Caco-2 (cell line): Measurements from ENCODE around the gene AKNA. TPM values are rescaled to one million over a fixed set of nuclear protein-coding genes. Genes with fewer than 3 reads are reported as not detected.

ENCODE experiments used
- BruUV-seq: library from RNA; stranded (reverse); fragments of 400-500 nt; replicated peaks from 2 replicates; lab custom pipeline; 2021; lab: Mats Ljungman, UMichigan
- CTCF ChIA-PET: fragments of 300-600 bp; sonication (Branson Sonifier 250); formaldehyde crosslinking; loops from one replicate; lab custom pipeline; 2022; ENCODE audit warnings: antibody characterized with exemption; lab: Charles Lee
- POLR2A ChIA-PET: fragments of 300-600 bp; sonication (Branson Sonifier 250); formaldehyde crosslinking; loops from one replicate; lab custom pipeline; 2022; ENCODE audit warnings: antibody characterized with exemption; lab: Charles Lee
- DNase-seq, 2 experiments: peaks; one replicate each; pipeline versions ENCODE4 v3.0.0 to v3.0.0-alpha.2; 2020 to 2022
- H3K27me3 ChIP-seq: replicated peaks from 2 replicates; pipeline ENCODE4 v1.6.0; 2011; ENCODE audit warnings: low read length; ENCODE audit not compliant: control insufficient read depth, insufficient read depth
- H3K36me3 ChIP-seq: 2 replicates; pipeline ENCODE4 v1.5.1; 2011; ENCODE audit warnings: low read length; ENCODE audit not compliant: control insufficient read depth, insufficient read depth
- H3K4me1 ChIP-seq: fragments of 250-450 bp; sonication (Bioruptor Pico); 2 replicates; pipeline ENCODE4 v1.5.1; 2020; ENCODE audit warnings: mild to moderate bottlenecking
- H3K4me3 ChIP-seq: 2 replicates; pipeline ENCODE4 v1.5.1; 2011; ENCODE audit warnings: low read depth, mild to moderate bottlenecking, control low read depth, low read length
- H3K9me3 ChIP-seq: fragments of 250-450 bp; sonication (Bioruptor Pico); 2 replicates; pipeline ENCODE4 v1.5.1; 2020; ENCODE audit warnings: mild to moderate bottlenecking, moderate library complexity
- H3K27ac Mint-ChIP-seq: one replicate; pipeline ENCODE4 v1.8.0; 2022; ENCODE audit warnings: mixed read lengths; ENCODE audit not compliant: unreplicated experiment
- H3K27me3 Mint-ChIP-seq: one replicate; pipeline ENCODE4 v1.8.0; 2022; ENCODE audit warnings: mixed read lengths; ENCODE audit not compliant: insufficient read depth, unreplicated experiment
- H3K36me3 Mint-ChIP-seq: one replicate; pipeline ENCODE4 v1.8.0; 2022; ENCODE audit warnings: mild to moderate bottlenecking, mixed read lengths; ENCODE audit not compliant: insufficient read depth, unreplicated experiment
- H3K4me1 Mint-ChIP-seq: one replicate; pipeline ENCODE4 v1.8.0; 2022; ENCODE audit warnings: low read depth, mixed read lengths; ENCODE audit not compliant: unreplicated experiment
- H3K4me3 Mint-ChIP-seq: one replicate; pipeline ENCODE4 v1.8.0; 2022; ENCODE audit warnings: mild to moderate bottlenecking, moderate library complexity, mixed read lengths; ENCODE audit not compliant: unreplicated experiment
- H3K9me3 Mint-ChIP-seq: one replicate; pipeline ENCODE4 v1.8.0; 2022; ENCODE audit warnings: mixed read lengths; ENCODE audit not compliant: unreplicated experiment
- intact Hi-C: fragments of 100-400 bp; cut with micrococcal nuclease; formaldehyde crosslinking; loops from one replicate; pipeline ENCODE4 v1.10.0; 2022; ENCODE audit not compliant: unreplicated experiment
- total RNA-seq: library from RNA; stranded (reverse); gene quantifications from 2 replicates; pipeline ENCODE4 v1.2.3, GENCODE V29; 2022
- TF ChIP-seq, protein P1 (sequence below), 2 experiments: fragments of 200-600 bp in 1 of 2; IDR thresholded peaks; 1 replicate in 1 of 2; 2 replicates in 1 of 2; pipeline versions ENCODE4 v1.5.1 to v1.8.0; 2011 to 2022; ENCODE audit warnings: antibody characterized with exemption in 1 of 2, control low read depth in 1 of 2, inconsistent platforms in 1 of 2, low read depth in 1 of 2, low read length in 1 of 2, mild to moderate bottlenecking in 1 of 2, moderate library complexity in 1 of 2; ENCODE audit not compliant: insufficient read depth in 1 of 2, severe bottlenecking in 1 of 2, unreplicated experiment in 1 of 2

AKNA gene
- total RNA-seq, 1 experiment from 2014 or later = 57.8 TPM

DNA sequence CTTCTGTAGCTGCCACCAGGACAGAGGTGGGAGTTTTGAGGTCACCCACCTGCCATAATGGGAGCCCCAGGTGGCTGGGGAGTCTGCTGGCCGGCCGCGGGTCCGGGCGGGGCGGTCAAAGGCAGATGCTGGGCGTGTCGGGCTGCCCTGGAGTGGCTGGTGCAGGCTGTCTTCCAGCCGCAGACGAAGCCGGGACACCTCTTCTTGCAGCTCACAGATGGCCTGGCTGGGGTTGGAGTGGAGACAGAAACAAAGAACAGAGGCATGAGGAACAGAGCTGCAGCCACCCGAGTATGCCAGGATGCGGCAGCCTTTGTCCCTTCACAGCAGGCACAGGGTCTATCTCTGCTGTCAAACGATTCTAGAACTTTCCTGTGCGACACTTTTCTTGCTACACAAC is 40.1 kb downstream of the AKNA start:
- DNase-seq = no peak
- Histone ChIP-seq H3K9me3 (no peaks in the 10 kb centered on the region), H3K36me3 (peaks cover 2% of the 10 kb centered on the region; the same call in 1 of the 2 replicates), H3K27me3 (no peaks in the 10 kb centered on the region), H3K4me1 (peaks cover 17% of the 10 kb centered on the region), H3K4me3 (no peak overlapping the region)
- POLR2A ChIA-PET = no interaction called here
- BruUV-seq = no TSS peak
- intact Hi-C loops = loop anchor here (2.0 kb wide), 1 partner anchor 49 kb away; no protein-coding TSS in a partner anchor
- CTCF ChIA-PET = no interaction called here
- Mint-ChIP-seq H3K36me3 (peaks cover 40% of the 10 kb centered on the region), H3K4me3 (no peak overlapping the region), H3K4me1 (peaks cover 15% of the 10 kb centered on the region), H3K9me3 (no peaks in the 10 kb centered on the region), H3K27ac (no peak overlapping the region), H3K27me3 (no peaks in the 10 kb centered on the region)
- TF ChIP-seq, protein P1, sequence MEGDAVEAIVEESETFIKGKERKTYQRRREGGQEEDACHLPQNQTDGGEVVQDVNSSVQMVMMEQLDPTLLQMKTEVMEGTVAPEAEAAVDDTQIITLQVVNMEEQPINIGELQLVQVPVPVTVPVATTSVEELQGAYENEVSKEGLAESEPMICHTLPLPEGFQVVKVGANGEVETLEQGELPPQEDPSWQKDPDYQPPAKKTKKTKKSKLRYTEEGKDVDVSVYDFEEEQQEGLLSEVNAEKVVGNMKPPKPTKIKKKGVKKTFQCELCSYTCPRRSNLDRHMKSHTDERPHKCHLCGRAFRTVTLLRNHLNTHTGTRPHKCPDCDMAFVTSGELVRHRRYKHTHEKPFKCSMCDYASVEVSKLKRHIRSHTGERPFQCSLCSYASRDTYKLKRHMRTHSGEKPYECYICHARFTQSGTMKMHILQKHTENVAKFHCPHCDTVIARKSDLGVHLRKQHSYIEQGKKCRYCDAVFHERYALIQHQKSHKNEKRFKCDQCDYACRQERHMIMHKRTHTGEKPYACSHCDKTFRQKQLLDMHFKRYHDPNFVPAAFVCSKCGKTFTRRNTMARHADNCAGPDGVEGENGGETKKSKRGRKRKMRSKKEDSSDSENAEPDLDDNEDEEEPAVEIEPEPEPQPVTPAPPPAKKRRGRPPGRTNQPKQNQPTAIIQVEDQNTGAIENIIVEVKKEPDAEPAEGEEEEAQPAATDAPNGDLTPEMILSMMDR (IDR thresholded peaks at IDR 0.05; ENCODE audit: insufficient read depth in 1 of 2, low read depth in 1 of 2, low read length in 1 of 2, severe bottlenecking in 1 of 2, unreplicated experiment in 1 of 2) = no peak

DNA sequence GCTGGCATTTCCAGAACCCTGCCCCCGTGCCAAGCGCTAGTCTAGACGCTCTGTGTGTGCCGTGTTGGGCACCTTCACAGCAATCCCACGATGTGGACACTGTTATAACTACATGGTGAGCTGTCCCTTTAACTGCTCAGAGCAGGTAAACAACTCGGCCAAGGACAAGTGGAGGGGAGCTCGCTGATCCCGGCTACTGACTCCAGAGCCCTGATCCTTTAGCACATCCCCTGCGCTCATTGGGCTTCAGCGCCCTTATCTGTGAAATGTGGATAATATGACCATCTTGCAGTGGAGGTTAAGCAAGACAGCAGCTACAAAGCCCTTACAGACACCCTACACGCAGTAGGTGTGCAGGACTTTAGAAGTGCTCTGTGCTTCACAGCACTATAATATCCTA is 41.6 kb downstream of the AKNA start:
- no peak overlapping the region for H3K4me3 ChIP-seq

DNA sequence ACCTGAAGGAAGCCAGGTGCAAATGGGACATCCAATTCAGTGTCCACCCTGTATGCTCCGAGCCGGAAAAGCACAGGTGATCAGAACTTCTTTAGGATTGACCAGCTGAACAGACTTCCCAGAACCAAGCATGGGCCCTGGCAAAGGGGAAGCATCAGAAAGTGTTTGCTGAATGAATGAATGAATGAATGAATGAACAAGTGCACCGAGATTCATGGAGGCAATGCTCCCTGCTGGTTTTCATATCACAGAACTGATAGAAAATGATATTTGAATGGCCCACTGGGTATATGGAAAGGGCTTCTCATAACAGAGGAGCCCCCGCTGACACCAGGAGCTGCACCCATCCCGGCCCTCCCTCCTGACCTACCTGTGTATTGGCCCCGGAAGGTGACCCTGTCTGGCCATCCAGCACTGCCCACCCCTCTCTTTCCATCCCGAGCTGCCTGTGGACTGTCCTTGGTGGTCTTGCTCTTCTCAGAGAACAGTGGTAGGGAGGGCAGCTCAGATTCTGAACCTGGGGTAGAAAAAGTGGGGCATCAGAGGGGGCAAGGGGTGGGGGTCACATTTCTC is 42.2 kb downstream of the AKNA start:
- Mint-ChIP-seq H3K4me1 (peaks cover 15% of the 10 kb centered on the region), H3K9me3 (no peaks in the 10 kb centered on the region), H3K4me3 (no peak overlapping the region), H3K27me3 (no peaks in the 10 kb centered on the region), H3K36me3 (peaks cover 42% of the 10 kb centered on the region), H3K27ac (no peak overlapping the region)
- Histone ChIP-seq H3K36me3 (peaks cover 2% of the 10 kb centered on the region; the same call in 1 of the 2 replicates), H3K4me3 (no peak overlapping the region), H3K9me3 (no peaks in the 10 kb centered on the region), H3K27me3 (no peaks in the 10 kb centered on the region), H3K4me1 (peaks cover 17% of the 10 kb centered on the region)
- intact Hi-C loops = no loop called here
- TF ChIP-seq, protein P1 (IDR thresholded peaks at IDR 0.05; ENCODE audit: insufficient read depth in 1 of 2, low read depth in 1 of 2, low read length in 1 of 2, severe bottlenecking in 1 of 2, unreplicated experiment in 1 of 2) = no peak
- no peak for DNase-seq
- ChIA-PET CTCF (no interaction called here), POLR2A (interaction anchor here (0.6 kb wide), 1 partner anchor 51 kb away, joined by 3 read pairs; no protein-coding TSS in a partner anchor)
- BruUV-seq = no TSS peak

More for the DNA sequence above, 41.6 kb downstream of the AKNA start:
- Mint-ChIP-seq H3K36me3 (peaks cover 48% of the 10 kb centered on the region), H3K4me3 (no peak overlapping the region), H3K9me3 (no peaks in the 10 kb centered on the region), H3K27me3 (no peaks in the 10 kb centered on the region), H3K4me1 (peaks cover 15% of the 10 kb centered on the region), H3K27ac (no peak overlapping the region)
- no peaks in the 10 kb centered on the region for H3K27me3 ChIP-seq
- H3K9me3 ChIP-seq = no peaks in the 10 kb centered on the region
- no peak for DNase-seq
- intact Hi-C loops = no loop called here
- no TSS peak for BruUV-seq
- peaks cover 17% of the 10 kb centered on the region for H3K4me1 ChIP-seq
- CTCF ChIA-PET = no interaction called here
- TF ChIP-seq, protein P1 (IDR thresholded peaks at IDR 0.05; ENCODE audit: insufficient read depth in 1 of 2, low read depth in 1 of 2, low read length in 1 of 2, severe bottlenecking in 1 of 2, unreplicated experiment in 1 of 2) = no peak
- POLR2A ChIA-PET = no interaction called here
- peaks cover 2% of the 10 kb centered on the region; the same call in 1 of the 2 replicates for H3K36me3 ChIP-seq
